Pancreas (tissue), 10 donors: ENCODE measurements around the gene FBLN1. TPM values are rescaled to one million over a fixed set of nuclear protein-coding genes. Genes with fewer than 3 reads are reported as not detected.

Experiments
- ATAC-seq, 4 donors: fragments of 200-7000 bp; cut with Tn5 transposase; one replicate each; pipeline versions ENCODE4 v1.8.0 to v1.9.1; 2020; ENCODE audit warnings: mild to moderate bottlenecking in 4 of 4, moderate library complexity in 4 of 4
- DNase-seq, 6 donors: peaks; one replicate each; pipeline ENCODE4 v3.0.0-alpha.2; 2020
- FAIRE-seq: peaks from 2 replicates; lab custom pipeline; 2012; peaks lifted over from hg19 to GRCh38; lab: Jason Lieb, UNC
- H3K27ac ChIP-seq, 4 donors: fragments of 200-600 bp; sonication (generic); 1 replicate in 3 of 4; 2 replicates in 1 of 4; pipeline versions ENCODE4 v1.5.0 to v1.8.0; 2020
- H3K27me3 ChIP-seq, 4 donors: fragments of 200-600 bp; one replicate each; pipeline ENCODE4 v1.8.0; 2021
- H3K36me3 ChIP-seq, 3 donors: fragments of 200-600 bp; sonication (generic) in 1 of 3; one replicate each; pipeline versions ENCODE4 v1.5.0 to v1.8.0; 2020 to 2021
- H3K4me1 ChIP-seq, 3 donors: fragments of 200-600 bp; one replicate each; pipeline ENCODE4 v1.8.0; 2021
- H3K4me3 ChIP-seq, 4 donors: fragments of 200-600 bp; sonication (generic) in 2 of 4; one replicate each; pipeline versions ENCODE4 v1.5.0 to v1.8.0; 2020 to 2021
- H3K9me3 ChIP-seq, 4 donors: fragments of 200-600 bp; one replicate each; pipeline ENCODE4 v1.8.0; 2021
- WGBS, 2 donors: extraction: QIAGEN DNeasy Blood & Tissue Kit; methylation state at CpG; one replicate each; pipeline ENCODE4 v1.1.7; 2013; 5-methylcytosine and 5-hydroxymethylcytosine counted together
- intact Hi-C, 3 donors: fragments of 100-400 bp; cut with DNase I; formaldehyde crosslinking; loops; one replicate each; pipeline versions ENCODE4 v1.11.1 to v1.14.2; 2022
- polyA plus RNA-seq, 2 donors: library from polyadenylated mRNA; stranded (reverse); fragments of 200-250 nt; gene quantifications; one replicate each; pipeline ENCODE4 v1.2.3, GENCODE V29; 2013
- total RNA-seq, 6 donors: library from RNA; stranded (reverse); fragmentation: NEBNext Ultra II Directional in 4 of 6; extraction: Animal tissue kit (Norgen Biotek cat#: 25700) in 4 of 6; gene quantifications; one replicate each; pipeline versions ENCODE4 v1.2.1 to v1.2.4, GENCODE V29; 2021 to 2023
- TF ChIP-seq, protein P1 (sequence below), 4 donors: fragments of 200-600 bp; sonication (generic) in 3 of 4; IDR thresholded peaks; one replicate each; pipeline versions ENCODE4 v1.5.0 to v1.8.0; 2021; ENCODE audit warnings: antibody characterized with exemption in 4 of 4
- donor health status: healthy with polysubstance abuse.
- donor health status: DM: no; HTN: no; CAD: no; lungs with moderate emphysema.
- donor health status: DM: no; HTN: no; CAD: no.
- donor health status: control.
- donor health status: control.
- donor health status: Bipolar disorder and iron deficiency.
- donor health status: DM: yes; HTN: yes; CAD: no.
- donor health status: DM: no; HTN: no; CAD: no.
- donor health status: DM: no; HTN: no; CAD: no.
- donor health status: DM: yes; HTN: yes; CAD: no.

Gene FBLN1
- total and polyA plus RNA-seq, 8 donors = 12.0 to 114 (median 21.5) TPM

DNA sequence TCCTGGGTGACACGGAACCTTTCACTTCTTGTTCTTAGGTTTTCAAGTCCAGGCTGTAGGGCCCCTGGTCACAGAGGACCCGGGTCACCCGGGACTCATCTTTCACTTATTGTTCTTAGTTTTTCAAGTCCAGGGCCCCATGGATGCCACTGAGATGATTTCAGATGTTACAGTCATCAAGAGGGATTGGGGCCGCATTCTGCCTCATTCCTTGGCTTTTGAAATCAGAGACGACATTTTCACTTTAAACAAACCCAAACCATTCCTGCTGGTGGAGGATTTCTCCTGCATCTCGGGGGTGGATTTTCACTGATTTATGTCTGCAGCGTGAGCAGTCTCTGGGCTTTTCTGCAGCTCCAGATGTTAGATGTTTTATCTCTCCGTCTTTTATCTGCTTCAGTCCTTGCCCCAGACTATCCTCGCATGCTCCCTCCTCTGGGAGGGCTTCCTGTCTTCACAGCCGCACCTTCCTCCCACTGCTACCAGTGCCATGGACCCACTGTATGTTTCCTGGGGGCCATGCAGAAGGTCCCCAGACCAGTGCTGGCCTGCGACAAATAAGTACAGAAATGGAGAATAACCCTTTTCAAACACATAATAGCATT, 27.4 kb downstream of the FBLN1 start:
- intact Hi-C loops = no loop called here
- no peaks in the 10 kb centered on the region for H3K4me1 ChIP-seq
- 77 to 87% methylated on average over 11 of the region's 11 CpGs for WGBS, 2 donors

DNA sequence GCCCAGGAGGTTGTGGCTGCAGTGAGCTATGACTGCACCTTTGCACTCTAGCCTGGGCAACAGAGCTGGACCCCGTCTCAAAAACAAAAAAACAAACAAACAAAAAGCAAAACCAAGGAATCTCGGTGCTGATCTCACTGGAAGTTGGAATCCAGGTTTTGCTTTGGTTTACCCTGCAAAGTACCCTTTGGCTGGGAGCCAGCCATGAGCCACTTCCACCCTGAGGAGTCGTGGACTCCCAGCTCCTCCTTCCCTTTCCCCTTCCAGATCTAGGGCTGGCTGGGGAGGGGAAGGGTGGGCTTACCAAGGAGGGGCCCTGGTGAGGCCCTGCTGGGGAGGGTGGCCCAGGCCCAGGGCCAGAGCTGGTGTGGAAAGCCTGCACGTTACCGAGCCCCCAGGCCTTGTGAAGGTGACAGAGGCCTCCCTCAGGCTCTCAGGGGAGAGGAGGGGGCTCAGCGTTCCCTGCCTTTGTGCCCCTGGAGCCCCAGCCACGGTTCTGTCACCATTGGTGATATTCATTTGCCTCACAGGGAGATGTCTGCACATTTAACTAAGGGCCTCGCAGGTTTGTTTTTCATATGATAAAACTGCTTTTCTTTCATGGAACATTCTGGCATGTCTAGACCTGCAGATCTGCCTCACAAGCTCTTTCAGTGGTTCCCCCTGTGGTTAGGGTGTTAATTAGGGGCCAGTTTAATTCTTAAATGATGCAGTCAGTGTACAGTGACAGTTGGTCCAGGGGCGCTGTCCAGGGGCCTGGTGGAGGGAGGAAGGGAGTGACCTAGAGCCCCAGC, 29.0 kb downstream of the FBLN1 start:
- Histone ChIP-seq H3K27me3 (no peaks in the 10 kb centered on the region), H3K9me3 (no peaks in the 10 kb centered on the region), H3K36me3 (no peaks in the 10 kb centered on the region), H3K4me3 (no peak overlapping the region), H3K27ac (no peak overlapping the region), H3K4me1 (no peaks in the 10 kb centered on the region)
- TF ChIP-seq, protein P1, sequence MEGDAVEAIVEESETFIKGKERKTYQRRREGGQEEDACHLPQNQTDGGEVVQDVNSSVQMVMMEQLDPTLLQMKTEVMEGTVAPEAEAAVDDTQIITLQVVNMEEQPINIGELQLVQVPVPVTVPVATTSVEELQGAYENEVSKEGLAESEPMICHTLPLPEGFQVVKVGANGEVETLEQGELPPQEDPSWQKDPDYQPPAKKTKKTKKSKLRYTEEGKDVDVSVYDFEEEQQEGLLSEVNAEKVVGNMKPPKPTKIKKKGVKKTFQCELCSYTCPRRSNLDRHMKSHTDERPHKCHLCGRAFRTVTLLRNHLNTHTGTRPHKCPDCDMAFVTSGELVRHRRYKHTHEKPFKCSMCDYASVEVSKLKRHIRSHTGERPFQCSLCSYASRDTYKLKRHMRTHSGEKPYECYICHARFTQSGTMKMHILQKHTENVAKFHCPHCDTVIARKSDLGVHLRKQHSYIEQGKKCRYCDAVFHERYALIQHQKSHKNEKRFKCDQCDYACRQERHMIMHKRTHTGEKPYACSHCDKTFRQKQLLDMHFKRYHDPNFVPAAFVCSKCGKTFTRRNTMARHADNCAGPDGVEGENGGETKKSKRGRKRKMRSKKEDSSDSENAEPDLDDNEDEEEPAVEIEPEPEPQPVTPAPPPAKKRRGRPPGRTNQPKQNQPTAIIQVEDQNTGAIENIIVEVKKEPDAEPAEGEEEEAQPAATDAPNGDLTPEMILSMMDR (IDR thresholded peaks at IDR 0.05) = no peak
- DNase-seq (no peak), ATAC-seq (no peak), FAIRE-seq (no peak)
- 72 to 77% methylated on average over 9 of the region's 9 CpGs for WGBS, 2 donors
- intact Hi-C loops = no loop called here

More for the DNA sequence above, 27.4 kb downstream of the FBLN1 start:
- DNase-seq (no peak), FAIRE-seq (no peak), ATAC-seq (no peak)
- TF ChIP-seq, protein P1 (IDR thresholded peaks at IDR 0.05) = no peak
- Histone ChIP-seq H3K27ac (no peak overlapping the region), H3K36me3 (no peaks in the 10 kb centered on the region), H3K4me3 (no peak overlapping the region), H3K9me3 (no peaks in the 10 kb centered on the region), H3K27me3 (no peaks in the 10 kb centered on the region)

DNA sequence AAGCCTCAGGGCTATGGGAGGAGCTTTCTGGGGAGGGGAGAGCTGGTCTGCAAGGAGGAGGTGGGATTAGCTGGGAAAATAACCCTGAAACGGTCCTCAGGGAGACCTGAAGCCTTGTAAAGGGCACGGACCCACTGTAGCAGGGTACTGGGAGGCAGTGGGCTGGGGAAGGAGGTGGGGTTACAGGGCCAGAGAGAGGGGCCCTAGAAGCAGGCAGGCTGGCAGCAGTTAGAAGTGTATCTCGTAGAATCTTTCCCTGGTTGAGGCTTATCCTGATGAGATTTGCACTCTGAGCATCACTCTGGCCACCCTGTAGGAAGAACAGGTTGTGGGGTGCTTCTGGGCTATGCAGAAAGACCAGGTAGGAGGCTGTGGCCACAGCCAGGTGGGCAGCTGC, 29.6 kb downstream of the FBLN1 start:
- DNase-seq (no peak), FAIRE-seq (no peak), ATAC-seq (no peak)
- intact Hi-C loops = no loop called here
- Histone ChIP-seq H3K27ac (no peak overlapping the region), H3K4me1 (no peaks in the 10 kb centered on the region), H3K4me3 (no peak overlapping the region), H3K9me3 (no peaks in the 10 kb centered on the region), H3K27me3 (no peaks in the 10 kb centered on the region), H3K36me3 (no peaks in the 10 kb centered on the region)
- TF ChIP-seq, protein P1 (IDR thresholded peaks at IDR 0.05) = no peak
- WGBS, 2 donors = 54 to 61% methylated on average over 3 of the region's 3 CpGs

DNA sequence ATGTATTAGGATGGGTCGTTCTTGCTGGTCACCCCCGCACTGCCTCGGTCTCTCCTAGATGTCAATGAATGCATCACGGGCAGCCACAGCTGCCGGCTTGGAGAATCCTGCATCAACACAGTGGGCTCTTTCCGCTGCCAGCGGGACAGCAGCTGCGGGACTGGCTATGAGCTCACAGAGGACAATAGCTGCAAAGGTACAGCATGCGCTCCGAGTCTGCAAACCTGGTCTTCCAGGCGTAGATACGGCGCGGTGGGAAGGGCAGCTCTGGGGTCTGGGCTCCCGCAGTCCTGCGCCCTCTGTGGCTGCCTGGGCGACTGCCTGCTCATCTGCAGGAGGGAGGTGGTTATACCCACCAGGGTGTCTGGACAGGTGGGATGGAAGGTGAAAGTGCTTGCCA, 31.0 kb downstream of the FBLN1 start:
- no peak for ATAC-seq
- intact Hi-C loops = no loop called here

More for the DNA sequence above, 31.0 kb downstream of the FBLN1 start:
- WGBS, 2 donors = 80 to 87% methylated on average over 17 of the region's 17 CpGs
- H3K4me3 ChIP-seq = no peak overlapping the region
- no peak overlapping the region for H3K27ac ChIP-seq
- no peaks in the 10 kb centered on the region for H3K9me3 ChIP-seq
- H3K4me1 ChIP-seq = no peaks in the 10 kb centered on the region
- no peaks in the 10 kb centered on the region for H3K36me3 ChIP-seq
- H3K27me3 ChIP-seq = no peaks in the 10 kb centered on the region
- TF ChIP-seq, protein P1 (IDR thresholded peaks at IDR 0.05) = no peak
- DNase-seq (no peak), FAIRE-seq (no peak)
